Astrocyte of the cerebellum (primary cell): ENCODE data around the gene RNF13.
A peak's percentile ranks its signal among the peaks of the same experiment; 100 is the strongest.
"Not testable (repeated sequence)": the region's sequence is repeated elsewhere in the genome, so short reads cannot be mapped to it uniquely, and the experiment has no call there.

Experiments
- DNase-seq: peaks from one replicate; pipeline ENCODE4 v3.0.0-alpha.2; 2011; ENCODE audit warnings: low read depth
- H3K4me3 ChIP-seq: 2 replicates; pipeline ENCODE4 v1.5.1; 2011; ENCODE audit warnings: mild to moderate bottlenecking, low read depth, low read length, moderate library complexity
- in situ Hi-C: cut with HindIII; loops from 2 replicates; pipeline ENCODE4 v1.10.0; 2017; ENCODE audit warnings: low sequenced_read_pairs
- TF ChIP-seq, protein P1 (sequence below): IDR thresholded peaks from 2 replicates; pipeline ENCODE4 v1.5.1; 2012; ENCODE audit warnings: low read length, low read depth, moderate library complexity, mild to moderate bottlenecking; ENCODE audit errors: missing control alignments

RNF13 gene

DNA sequence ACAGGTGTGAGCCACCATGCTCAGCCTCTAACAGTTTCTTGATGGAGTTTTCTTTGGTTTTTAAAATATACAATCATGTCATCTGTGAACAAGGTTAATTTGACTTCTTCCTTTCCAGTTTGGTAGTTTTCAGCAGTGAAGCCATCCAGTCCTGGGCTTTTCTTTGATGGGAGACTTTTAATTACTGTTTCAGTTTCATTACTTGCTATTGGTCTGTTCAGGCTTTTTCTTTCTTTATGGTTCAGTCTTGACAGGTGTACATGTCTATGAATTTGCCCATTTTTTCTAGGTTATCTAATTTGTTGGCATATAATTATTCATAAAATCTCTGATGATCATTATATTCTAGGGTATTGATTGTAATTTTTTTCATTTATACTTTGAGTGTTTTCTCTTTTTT is 120.8 kb downstream of the RNF13 start:
- TF ChIP-seq, protein P1, sequence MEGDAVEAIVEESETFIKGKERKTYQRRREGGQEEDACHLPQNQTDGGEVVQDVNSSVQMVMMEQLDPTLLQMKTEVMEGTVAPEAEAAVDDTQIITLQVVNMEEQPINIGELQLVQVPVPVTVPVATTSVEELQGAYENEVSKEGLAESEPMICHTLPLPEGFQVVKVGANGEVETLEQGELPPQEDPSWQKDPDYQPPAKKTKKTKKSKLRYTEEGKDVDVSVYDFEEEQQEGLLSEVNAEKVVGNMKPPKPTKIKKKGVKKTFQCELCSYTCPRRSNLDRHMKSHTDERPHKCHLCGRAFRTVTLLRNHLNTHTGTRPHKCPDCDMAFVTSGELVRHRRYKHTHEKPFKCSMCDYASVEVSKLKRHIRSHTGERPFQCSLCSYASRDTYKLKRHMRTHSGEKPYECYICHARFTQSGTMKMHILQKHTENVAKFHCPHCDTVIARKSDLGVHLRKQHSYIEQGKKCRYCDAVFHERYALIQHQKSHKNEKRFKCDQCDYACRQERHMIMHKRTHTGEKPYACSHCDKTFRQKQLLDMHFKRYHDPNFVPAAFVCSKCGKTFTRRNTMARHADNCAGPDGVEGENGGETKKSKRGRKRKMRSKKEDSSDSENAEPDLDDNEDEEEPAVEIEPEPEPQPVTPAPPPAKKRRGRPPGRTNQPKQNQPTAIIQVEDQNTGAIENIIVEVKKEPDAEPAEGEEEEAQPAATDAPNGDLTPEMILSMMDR: no peak
- in situ Hi-C loops: no loop called here
- no peak overlapping the region for H3K4me3 ChIP-seq
- no peak for DNase-seq

DNA sequence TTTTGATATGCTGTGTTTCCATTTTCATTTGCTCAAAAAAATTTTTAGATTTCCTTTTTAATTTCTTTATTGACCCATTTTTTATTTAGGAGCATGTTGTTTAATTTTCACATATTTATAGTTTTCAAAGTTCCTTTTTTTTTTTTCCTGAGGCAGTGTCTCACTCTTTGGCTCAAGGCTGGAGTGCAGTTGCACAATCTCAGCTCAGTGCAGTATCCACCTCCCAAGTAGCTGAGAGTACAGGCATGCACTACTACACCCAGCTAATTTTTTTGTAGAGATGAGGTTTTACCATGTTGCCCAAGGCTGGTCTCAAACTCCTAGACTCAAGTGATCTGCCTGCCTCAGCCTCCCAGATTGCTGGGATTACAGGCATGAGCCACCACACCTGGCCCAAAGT is 121.5 kb downstream of the RNF13 start:
- TF ChIP-seq, protein P1: no peak
- in situ Hi-C loops: no loop called here
- peak; percentile 24 for DNase-seq
- H3K4me3 ChIP-seq: no peak overlapping the region

DNA sequence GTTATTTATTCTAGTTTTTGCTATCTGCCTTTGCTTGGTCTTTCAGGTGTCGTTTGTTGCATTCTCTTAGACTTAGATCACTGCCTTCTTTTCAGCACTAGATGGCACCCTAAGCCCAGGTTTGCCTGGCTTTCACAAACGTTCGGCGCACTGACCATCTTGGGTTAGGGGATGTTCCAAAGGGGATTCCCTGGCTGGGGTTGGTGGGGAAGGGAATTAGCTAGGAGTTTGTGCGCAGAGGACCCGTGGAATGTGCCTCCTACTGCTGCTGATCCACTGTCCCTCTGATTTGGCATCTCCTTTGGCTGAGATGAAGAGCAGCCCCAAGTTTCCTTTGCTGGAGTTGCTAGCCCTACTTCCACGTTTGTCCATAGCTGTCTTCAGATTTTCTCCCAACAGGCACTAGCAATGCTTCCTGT is 123.8 kb downstream of the RNF13 start:
- H3K4me3 ChIP-seq: no peak overlapping the region
- in situ Hi-C loops: no loop called here
- DNase-seq: peak; percentile 45
- TF ChIP-seq, protein P1: peak; percentile 86

DNA sequence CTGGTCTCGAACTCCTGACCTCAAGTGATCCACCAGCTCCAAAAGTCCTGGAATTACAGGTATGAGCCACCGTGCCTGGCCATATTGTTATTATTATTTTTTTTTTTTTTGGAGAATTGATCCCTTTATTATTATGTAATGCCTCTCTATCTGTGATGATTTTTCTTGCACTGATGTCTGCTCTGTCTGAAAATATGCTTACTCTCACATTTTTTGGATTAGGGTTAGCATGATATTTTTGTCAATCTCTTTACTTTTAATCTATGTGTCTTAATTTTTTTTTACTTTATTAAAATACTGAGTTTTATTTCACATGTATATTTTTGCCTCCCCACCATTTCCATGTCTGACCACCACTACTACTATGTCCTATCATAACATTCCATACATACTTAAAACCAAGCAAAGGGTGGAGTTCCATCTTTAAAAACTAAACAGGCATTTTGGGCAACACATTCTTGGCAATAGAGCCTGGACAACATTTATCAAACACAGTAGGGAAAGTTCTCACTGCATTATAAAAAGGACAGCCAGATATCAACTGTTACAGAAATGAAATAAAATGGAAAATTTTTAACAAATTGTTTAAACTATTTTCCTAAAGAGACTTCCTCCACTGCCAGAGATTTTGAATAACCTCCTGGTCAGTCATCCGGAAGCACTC is 125.5 kb downstream of the RNF13 start:
- in situ Hi-C loops, H3K4me3 ChIP-seq: not testable (repeated sequence)
- peak; percentile 8 for DNase-seq

DNA sequence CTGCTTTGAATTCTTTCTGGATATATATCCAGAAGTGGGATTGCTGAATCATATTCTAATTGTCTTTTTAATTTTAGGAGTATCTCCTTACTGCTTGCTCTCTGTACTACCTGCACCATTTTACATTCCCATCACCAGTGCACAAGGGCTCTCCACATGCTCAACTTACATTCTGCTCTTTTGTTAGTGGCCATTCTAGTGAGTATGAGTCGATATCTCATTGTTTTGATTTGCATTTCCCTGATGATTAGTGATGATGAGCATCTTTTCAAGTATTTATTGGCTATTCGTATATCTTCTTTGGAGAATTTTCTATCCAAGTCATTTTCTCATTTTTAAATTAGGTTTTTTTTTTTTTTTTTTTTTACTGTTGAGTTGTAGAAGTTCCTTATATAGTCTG is 128.2 kb downstream of the RNF13 start:
- DNase-seq: no peak
- H3K4me3 ChIP-seq: no peak overlapping the region
- TF ChIP-seq, protein P1: no peak
- in situ Hi-C loops: no loop called here

DNA sequence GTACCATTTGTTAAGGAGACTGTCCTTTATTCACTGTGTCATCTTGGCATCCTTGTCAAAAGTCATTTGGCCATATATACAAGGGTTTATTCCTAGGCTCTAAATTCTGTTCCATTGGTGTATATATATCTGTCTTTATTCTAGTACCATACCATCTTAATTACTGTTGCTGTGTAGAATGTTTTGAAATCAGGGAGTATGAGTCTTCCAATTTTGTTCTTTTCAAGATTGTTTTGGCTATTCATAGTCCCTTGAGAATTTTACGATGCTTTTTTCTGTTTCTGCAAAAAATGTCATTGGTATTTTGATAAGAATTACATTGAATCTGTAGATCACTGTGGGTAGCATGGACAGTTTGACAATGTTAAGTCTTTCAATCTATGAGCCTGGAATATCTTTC is 128.9 kb downstream of the RNF13 start:
- H3K4me3 ChIP-seq: no peak overlapping the region
- in situ Hi-C loops: no loop called here
- TF ChIP-seq, protein P1: no peak
- DNase-seq: no peak

DNA sequence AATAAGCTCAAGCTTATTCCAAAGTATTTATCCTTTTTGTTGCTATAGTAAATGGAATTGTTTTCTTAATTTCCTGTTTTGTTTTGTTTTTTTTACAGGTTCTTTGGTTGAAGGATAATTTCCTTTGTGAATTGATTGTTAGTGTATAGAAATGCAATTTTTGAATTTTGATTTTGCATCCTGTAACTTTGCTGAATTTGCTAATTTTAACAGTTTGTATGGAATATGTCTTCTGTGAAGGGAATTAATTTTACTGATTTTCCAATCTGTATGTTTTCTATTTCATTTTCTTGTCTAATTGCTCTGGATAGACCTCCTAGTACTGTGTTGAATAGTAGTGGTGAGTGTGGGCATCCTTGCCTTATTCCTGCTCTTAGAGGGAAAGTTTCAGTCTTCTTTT is 129.4 kb downstream of the RNF13 start:
- H3K4me3 ChIP-seq: no peak overlapping the region
- no peak for DNase-seq
- TF ChIP-seq, protein P1: no peak
- in situ Hi-C loops: no loop called here

DNA sequence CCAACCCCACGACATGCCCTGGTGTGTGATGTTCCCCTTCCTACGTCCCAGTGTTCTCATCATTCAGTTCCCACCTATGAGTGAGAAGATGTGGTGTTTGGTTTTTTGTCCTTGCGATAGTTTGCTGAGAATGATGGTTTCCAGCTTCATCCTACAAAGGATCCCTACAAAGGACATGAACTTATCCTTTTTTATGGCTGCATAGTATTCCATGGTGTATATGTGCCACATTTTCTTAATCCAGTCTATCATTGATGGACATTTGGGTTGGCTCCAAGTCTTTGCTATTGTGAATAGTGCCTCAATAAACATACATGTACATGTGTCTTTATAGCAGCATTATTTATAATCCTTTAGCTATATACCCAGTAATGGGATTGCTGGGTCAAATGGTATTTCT is 131.0 kb downstream of the RNF13 start:
- H3K4me3 ChIP-seq, in situ Hi-C loops, DNase-seq: not testable (repeated sequence)
